HUES48 (cell line): ENCODE data around the gene KRTAP12-3.
"Not testable (repeated sequence)": the region's sequence is repeated elsewhere in the genome, so short reads cannot be mapped to it uniquely, and the experiment has no call there.

Experiments used
- H3K27ac ChIP-seq: one replicate; pipeline ENCODE4 v1.7.0; 2013; ENCODE audit warnings: low read depth, low read length, inconsistent platforms
- H3K27me3 ChIP-seq: 2 replicates; pipeline ENCODE4 v1.6.1; 2013; ENCODE audit warnings: mild to moderate bottlenecking, low read length; ENCODE audit not compliant: control insufficient read depth, insufficient read depth
- H3K36me3 ChIP-seq: 2 replicates; pipeline ENCODE4 v1.6.1; 2013; ENCODE audit warnings: low read length; ENCODE audit not compliant: control insufficient read depth, insufficient read depth
- H3K4me1 ChIP-seq: 2 replicates; pipeline ENCODE4 v1.6.1; 2013; ENCODE audit warnings: mild to moderate bottlenecking, low read length; ENCODE audit not compliant: control insufficient read depth, insufficient read depth
- H3K4me3 ChIP-seq: 2 replicates; pipeline ENCODE4 v1.5.1; 2013; ENCODE audit warnings: mild to moderate bottlenecking, low read depth, low read length
- H3K9ac ChIP-seq: 2 replicates; pipeline ENCODE4 v1.6.1; 2013; ENCODE audit warnings: mild to moderate bottlenecking, low read depth, low read length, moderate library complexity
- H3K9me3 ChIP-seq: 2 replicates; pipeline ENCODE4 v1.6.1; 2013; ENCODE audit warnings: low read length; ENCODE audit not compliant: control insufficient read depth, insufficient read depth

Gene KRTAP12-3

GRCh38 chr21:44643741-44644310 lies 13.9 kb upstream of the KRTAP12-3 start:
- no peaks in the 10 kb centered on the region for H3K9me3 ChIP-seq
- H3K27ac ChIP-seq = no peak overlapping the region
- H3K4me1 ChIP-seq = no peaks in the 10 kb centered on the region; the same call in 1 of the 2 replicates
- H3K36me3 ChIP-seq = no peaks in the 10 kb centered on the region
- no peaks in the 10 kb centered on the region for H3K27me3 ChIP-seq
- no peak overlapping the region for H3K9ac ChIP-seq
- no peak overlapping the region for H3K4me3 ChIP-seq

- no peak overlapping the region for H3K4me3 ChIP-seq
- H3K9ac ChIP-seq = no peak overlapping the region
- no peaks in the 10 kb centered on the region for H3K9me3 ChIP-seq
- no peaks in the 10 kb centered on the region for H3K27me3 ChIP-seq
- H3K4me1 ChIP-seq = no peaks in the 10 kb centered on the region; the same call in 1 of the 2 replicates
- no peak overlapping the region for H3K27ac ChIP-seq
- H3K36me3 ChIP-seq = no peaks in the 10 kb centered on the region
These were observed 12.9 kb upstream of the KRTAP12-3 start for GRCh38 chr21:44644878-44645277.

GRCh38 chr21:44646366-44647221 lies 11.1 kb upstream of the KRTAP12-3 start, which contains the start of gene KRTAP10-11:
TSS of gene KRTAP10-11 (plus strand) at chr21:44646414. CDS start at chr21:44646459, 45 bp downstream.
- H3K9ac ChIP-seq, H3K9me3 ChIP-seq, H3K4me1 ChIP-seq, H3K36me3 ChIP-seq, H3K4me3 ChIP-seq, H3K27me3 ChIP-seq: not testable (repeated sequence)
- peak within 1 kb of the TSS; percentile 2 for H3K27ac ChIP-seq

DNA sequence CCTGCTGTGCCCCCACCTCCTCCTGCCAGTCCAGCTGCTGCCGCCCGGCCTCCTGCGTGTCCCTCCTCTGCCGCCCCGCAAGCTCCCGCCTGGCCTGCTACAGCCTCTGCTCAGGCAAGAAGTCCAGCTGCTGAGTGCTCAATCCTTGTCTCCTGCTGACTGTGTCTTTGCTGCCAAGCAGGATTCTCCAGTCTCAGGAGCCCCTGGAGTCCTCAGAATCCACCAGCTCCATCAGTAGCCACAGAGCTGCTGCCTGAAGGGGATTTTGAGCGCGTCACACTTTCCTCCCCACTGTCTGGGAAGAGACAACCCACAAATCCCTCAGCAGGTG lies 10.5 kb upstream of the KRTAP12-3 start:
- Histone ChIP-seq H3K27me3 (no peaks in the 10 kb centered on the region), H3K9ac (no peak overlapping the region), H3K27ac (peak overlapping the region; percentile 2), H3K4me3 (no peak overlapping the region), H3K4me1 (no peaks in the 10 kb centered on the region; the same call in 1 of the 2 replicates), H3K9me3 (no peaks in the 10 kb centered on the region), H3K36me3 (no peaks in the 10 kb centered on the region)

- Histone ChIP-seq H3K4me1 (no peaks in the 10 kb centered on the region; the same call in 1 of the 2 replicates), H3K36me3 (no peaks in the 10 kb centered on the region), H3K27me3 (no peaks in the 10 kb centered on the region), H3K9ac (no peak overlapping the region), H3K27ac (no peak overlapping the region), H3K9me3 (no peaks in the 10 kb centered on the region), H3K4me3 (no peak overlapping the region)
These were observed 9.0 kb upstream of the KRTAP12-3 start for GRCh38 chr21:44648557-44649311.

GRCh38 chr21:44649521-44650100 lies 8.1 kb upstream of the KRTAP12-3 start:
- H3K4me1 ChIP-seq = no peaks in the 10 kb centered on the region; the same call in 1 of the 2 replicates
- H3K4me3 ChIP-seq = no peak overlapping the region
- no peaks in the 10 kb centered on the region for H3K36me3 ChIP-seq
- H3K9ac ChIP-seq = no peak overlapping the region
- no peaks in the 10 kb centered on the region for H3K27me3 ChIP-seq
- H3K9me3 ChIP-seq = no peaks in the 10 kb centered on the region
- no peak overlapping the region for H3K27ac ChIP-seq

- Histone ChIP-seq H3K4me3 (no peak overlapping the region), H3K27ac (no peak overlapping the region), H3K9me3 (no peaks in the 10 kb centered on the region), H3K4me1 (no peaks in the 10 kb centered on the region; the same call in 1 of the 2 replicates), H3K36me3 (no peaks in the 10 kb centered on the region), H3K27me3 (no peaks in the 10 kb centered on the region), H3K9ac (no peak overlapping the region)
These were observed 7.3 kb upstream of the KRTAP12-3 start for GRCh38 chr21:44650265-44650972.

DNA sequence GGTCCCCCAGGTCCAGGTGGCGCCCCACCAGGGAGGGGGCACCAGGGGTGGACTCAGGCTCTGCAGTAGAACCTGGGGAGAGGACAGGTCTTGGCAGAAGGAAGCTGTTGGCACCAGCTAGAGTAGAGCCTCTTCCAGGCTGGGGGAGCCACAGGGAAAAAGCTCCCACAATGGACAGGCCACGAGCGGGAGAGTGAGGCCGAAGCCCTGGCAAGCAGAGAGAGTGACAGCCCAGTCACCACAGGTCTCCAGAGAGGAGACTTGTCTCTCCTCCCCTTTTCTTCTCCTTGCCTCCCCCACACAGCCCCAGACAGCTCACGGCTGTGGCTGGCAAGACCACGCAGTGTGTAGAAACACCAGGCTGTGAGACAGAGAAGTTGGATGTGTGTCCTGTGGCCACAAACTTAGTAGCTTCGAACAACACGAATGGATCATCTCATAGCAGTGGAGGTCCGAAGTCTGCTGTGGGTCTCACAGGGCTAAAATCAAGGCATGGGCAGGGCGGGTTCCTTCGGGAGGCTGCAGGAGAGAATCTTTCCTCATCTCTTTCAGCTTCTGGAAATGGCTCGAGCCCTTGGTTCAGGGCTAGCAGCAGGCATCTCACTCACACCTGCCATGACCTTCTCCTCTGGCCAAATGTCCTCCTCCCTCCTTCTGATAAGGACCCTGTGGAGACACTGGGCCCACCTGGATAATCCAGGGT lies 6.6 kb upstream of the KRTAP12-3 start:
- H3K4me3 ChIP-seq = no peak overlapping the region
- H3K4me1 ChIP-seq = no peaks in the 10 kb centered on the region; the same call in 1 of the 2 replicates
- no peaks in the 10 kb centered on the region for H3K27me3 ChIP-seq
- H3K9me3 ChIP-seq = no peaks in the 10 kb centered on the region
- H3K9ac ChIP-seq = no peak overlapping the region
- H3K27ac ChIP-seq = no peak overlapping the region
- no peaks in the 10 kb centered on the region for H3K36me3 ChIP-seq

DNA sequence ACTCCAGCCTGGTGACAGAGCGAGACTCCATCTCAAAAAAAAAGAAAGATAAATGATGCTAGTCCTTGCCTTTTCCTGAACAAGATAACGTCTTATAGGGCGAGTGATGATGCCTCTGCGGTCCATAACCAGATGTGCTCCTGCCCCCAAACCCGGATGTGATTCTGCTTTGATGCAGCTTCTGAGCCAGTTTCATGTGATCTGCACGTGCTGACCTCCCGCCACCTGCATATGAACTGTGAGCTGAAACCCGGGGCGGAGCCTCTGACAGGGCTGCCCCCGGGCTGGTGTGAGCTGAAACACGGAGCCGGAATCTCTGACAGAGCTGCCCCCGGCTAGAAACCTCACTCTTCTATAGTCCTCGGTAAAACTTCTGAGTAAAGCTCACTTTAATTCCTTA lies 4.6 kb upstream of the KRTAP12-3 start:
- Histone ChIP-seq H3K4me1 (no peaks in the 10 kb centered on the region), H3K9me3 (no peaks in the 10 kb centered on the region), H3K9ac (no peak overlapping the region), H3K27me3 (no peaks in the 10 kb centered on the region), H3K27ac (no peak overlapping the region), H3K36me3 (no peaks in the 10 kb centered on the region), H3K4me3 (no peak overlapping the region)
